Naive B cell (primary cell): ENCODE data around the gene KCNQ1. TPM values are rescaled to one million over a fixed set of nuclear protein-coding genes. Genes with fewer than 3 reads are reported as not detected.

ENCODE experiments used
- ATAC-seq, 2 donors: fragments of 150-1000 bp; cut with Tn5 transposase; 2 replicates each; pipeline ENCODE4 v1.10.0; 2021; ENCODE audit warnings: low read depth in 2 of 2, mild to moderate bottlenecking in 2 of 2, moderate library complexity in 2 of 2
- DNase-seq: peaks from one replicate; pipeline ENCODE4 v3.0.0; 2022
- H3K27ac Mint-ChIP-seq, 6 donors: one replicate each; pipeline ENCODE4 v1.8.0; 2020 to 2022; ENCODE audit warnings: mild to moderate bottlenecking in 6 of 6, mixed read lengths in 6 of 6, moderate library complexity in 5 of 6, inconsistent platforms in 2 of 6
- H3K27me3 Mint-ChIP-seq, 3 donors: one replicate each; pipeline ENCODE4 v1.8.0; 2021 to 2022; ENCODE audit warnings: mixed read lengths in 3 of 3, mild to moderate bottlenecking in 1 of 3
- H3K36me3 Mint-ChIP-seq, 2 donors: one replicate each; pipeline ENCODE4 v1.8.0; 2020 to 2022; ENCODE audit warnings: mixed read lengths in 2 of 2, inconsistent platforms in 1 of 2, mild to moderate bottlenecking in 1 of 2
- H3K4me1 Mint-ChIP-seq, 3 donors: one replicate each; pipeline ENCODE4 v1.8.0; 2020 to 2022; ENCODE audit warnings: mixed read lengths in 3 of 3, inconsistent platforms in 1 of 3, mild to moderate bottlenecking in 1 of 3, moderate library complexity in 1 of 3
- H3K4me3 Mint-ChIP-seq, 8 donors: one replicate each; pipeline ENCODE4 v1.8.0; 2020 to 2022; ENCODE audit warnings: mild to moderate bottlenecking in 8 of 8, mixed read lengths in 8 of 8, moderate library complexity in 8 of 8, inconsistent platforms in 2 of 8
- H3K9me3 Mint-ChIP-seq, 7 donors: one replicate each; pipeline ENCODE4 v1.8.0; 2020 to 2022; ENCODE audit warnings: mixed read lengths in 7 of 7, mild to moderate bottlenecking in 5 of 7, inconsistent platforms in 2 of 7, moderate library complexity in 1 of 7
- polyA plus RNA-seq, 6 donors: library from polyadenylated mRNA; unstranded; fragments of 300-500 nt; fragmentation: Illumina TruSeq; gene quantifications; one replicate each; pipeline ENCODE4 v1.2.3, GENCODE V29; 2021; ENCODE audit warnings: low read depth in 6 of 6

Gene KCNQ1
- polyA plus RNA-seq, 6 donors from 2014 or later: 9.3 to 22.6 (median 10.3) TPM

DNA sequence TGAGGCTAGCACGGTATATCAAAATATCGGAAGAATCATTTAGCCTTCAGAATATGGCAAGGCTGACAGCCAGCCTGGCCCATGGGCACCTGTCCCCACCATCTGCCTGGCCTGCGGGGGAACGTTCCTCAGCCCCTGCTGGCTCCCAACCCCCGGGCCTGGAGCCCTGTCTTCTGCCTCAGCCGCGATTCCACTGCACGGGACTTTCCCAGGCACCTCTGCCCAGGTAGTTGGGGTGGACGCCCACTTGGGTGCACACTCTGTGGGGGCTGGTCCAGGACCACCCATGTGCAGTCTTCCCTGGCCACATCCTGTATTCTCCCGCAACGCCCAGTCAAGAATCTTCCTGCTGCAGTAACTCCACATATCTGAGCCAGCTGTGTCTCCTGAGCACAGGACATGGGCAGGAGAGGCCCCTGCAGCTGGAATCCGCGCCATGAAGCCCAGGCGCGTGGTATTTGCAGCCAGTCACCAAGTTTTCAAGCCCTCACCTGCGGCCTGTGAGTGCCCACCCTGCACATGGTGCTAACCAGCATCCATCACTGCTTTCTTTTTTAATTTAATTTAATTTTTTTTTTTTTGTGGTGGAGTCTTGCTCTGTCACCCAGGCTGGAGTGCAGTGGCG, 77.9 kb downstream of the KCNQ1 start:
- Mint-ChIP-seq H3K4me3 (no peak overlapping the region), H3K27me3 (peaks cover 0 to 4% (median 0%) of the 10 kb centered on the region in 3 donors), H3K27ac (no peak overlapping the region), H3K9me3 (no peaks in the 10 kb centered on the region), H3K36me3 (no peaks in the 10 kb centered on the region), H3K4me1 (peaks cover 25 to 40% (median 32%) of the 10 kb centered on the region in 3 donors)
- DNase-seq (no peak), ATAC-seq (no peak)

DNA sequence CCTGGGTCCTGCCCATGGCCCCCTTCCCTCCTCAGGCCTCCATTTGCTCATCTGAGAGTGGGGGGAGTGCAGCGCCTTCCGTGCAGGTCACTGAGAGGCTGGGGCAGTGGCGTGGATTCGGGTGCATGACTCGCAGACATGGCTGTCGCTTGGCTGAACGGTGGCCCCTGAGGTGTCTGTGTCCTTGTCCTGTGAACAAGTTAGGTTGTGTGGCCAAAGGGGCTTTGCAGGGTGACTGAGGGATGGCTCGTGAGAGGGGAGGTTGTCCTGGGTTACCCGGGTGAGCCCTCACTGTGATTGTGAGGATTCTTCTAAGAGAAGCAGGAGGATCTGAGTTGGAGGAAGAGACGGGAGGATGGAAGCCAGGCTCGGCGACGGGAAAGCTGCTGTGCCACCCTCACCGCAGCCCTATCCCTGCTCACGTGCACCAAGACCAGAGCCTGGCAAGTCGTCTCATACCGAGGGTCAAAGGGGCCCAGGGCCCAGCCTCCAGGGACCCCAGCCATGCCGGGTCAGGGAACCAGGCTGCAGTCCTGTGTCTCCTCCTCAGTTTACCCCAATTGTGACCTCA, 79.1 kb downstream of the KCNQ1 start:
- no peak overlapping the region for H3K27ac Mint-ChIP-seq
- H3K4me3 Mint-ChIP-seq: peak overlapping the region in 1 of 8 donors; percentile 39
- no peaks in the 10 kb centered on the region for H3K9me3 Mint-ChIP-seq
- H3K36me3 Mint-ChIP-seq: no peaks in the 10 kb centered on the region
- peaks cover 27 to 41% (median 36%) of the 10 kb centered on the region in 3 donors for H3K4me1 Mint-ChIP-seq
- no peak for ATAC-seq
- peaks cover 0 to 4% (median 0%) of the 10 kb centered on the region in 3 donors for H3K27me3 Mint-ChIP-seq
- DNase-seq: no peak

GRCh38 chr11:2524446-2525165, 79.8 kb downstream of the KCNQ1 start:
- Mint-ChIP-seq H3K4me1 (peaks cover 27 to 41% (median 36%) of the 10 kb centered on the region in 3 donors), H3K27me3 (peaks cover 0 to 4% (median 0%) of the 10 kb centered on the region in 3 donors), H3K9me3 (no peaks in the 10 kb centered on the region), H3K36me3 (no peaks in the 10 kb centered on the region), H3K27ac (no peak overlapping the region), H3K4me3 (peak overlapping the region in 1 of 8 donors; percentile 56)
- no peak for DNase-seq
- no peak for ATAC-seq

- Mint-ChIP-seq H3K27ac (peak overlapping the region in 4 of 6 donors; percentile 17 to 79 (median 57)), H3K9me3 (no peaks in the 10 kb centered on the region), H3K27me3 (peaks cover 0 to 4% (median 0%) of the 10 kb centered on the region in 3 donors), H3K4me3 (peak overlapping the region in 7 of 8 donors; percentile 68 to 90 (median 84)), H3K36me3 (no peaks in the 10 kb centered on the region), H3K4me1 (peaks cover 27 to 41% (median 36%) of the 10 kb centered on the region in 3 donors)
- no peak for ATAC-seq
- no peak for DNase-seq
Measured at GRCh38 chr11:2525166-2525861, 80.5 kb downstream of the KCNQ1 start.

DNA sequence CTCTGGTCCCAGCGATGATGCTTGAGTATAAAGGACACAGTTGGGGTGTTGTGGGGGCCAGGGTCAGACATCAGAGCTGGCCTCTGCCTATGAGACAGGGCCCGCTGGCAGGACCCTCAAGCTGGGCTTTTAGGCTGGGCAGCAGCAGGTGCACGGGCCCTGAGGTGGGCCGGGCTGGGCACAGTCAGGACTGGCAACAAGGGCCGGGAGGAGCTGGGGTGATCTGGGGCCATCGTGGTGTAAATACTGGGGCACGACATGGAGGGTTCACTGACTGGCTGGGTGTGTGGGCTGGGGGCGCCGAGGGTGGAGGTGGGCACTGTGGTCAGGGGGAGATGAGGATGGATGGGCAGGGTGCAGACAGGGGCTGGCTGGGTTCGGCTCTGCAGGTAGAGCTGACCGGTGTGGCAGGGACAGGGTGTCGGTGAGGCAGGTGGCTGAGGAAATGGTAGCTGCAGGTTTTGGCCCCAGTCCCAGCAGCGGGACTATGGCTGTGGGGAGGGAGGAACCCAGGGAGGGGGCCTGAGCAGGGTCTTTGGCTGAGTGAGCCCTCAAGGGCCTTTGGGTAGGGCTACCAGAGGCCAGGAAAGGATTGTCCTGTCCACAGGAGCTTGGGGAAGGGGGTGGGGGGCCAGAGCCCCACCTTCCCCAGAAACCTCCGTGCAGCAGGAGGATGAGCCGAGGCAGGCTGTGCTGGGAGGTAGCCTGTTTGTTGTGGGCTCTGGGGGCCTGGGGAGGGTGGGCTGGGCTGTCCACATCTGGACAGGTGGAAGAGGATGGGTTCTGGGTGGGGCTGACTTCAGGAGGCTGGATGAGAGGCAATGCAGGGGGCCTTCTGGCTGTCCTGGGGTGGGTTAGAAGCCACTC, 81.4 kb downstream of the KCNQ1 start:
- H3K4me3 Mint-ChIP-seq: peak overlapping the region; percentile 76 to 90 (median 88)
- ATAC-seq: no peak
- peaks cover 25 to 41% (median 36%) of the 10 kb centered on the region in 3 donors for H3K4me1 Mint-ChIP-seq
- peak overlapping the region; percentile 17 to 90 (median 78) for H3K27ac Mint-ChIP-seq
- DNase-seq: no peak
- no peaks in the 10 kb centered on the region for H3K9me3 Mint-ChIP-seq
- H3K36me3 Mint-ChIP-seq: no peaks in the 10 kb centered on the region
- peaks cover 0 to 4% (median 0%) of the 10 kb centered on the region in 3 donors for H3K27me3 Mint-ChIP-seq

DNA sequence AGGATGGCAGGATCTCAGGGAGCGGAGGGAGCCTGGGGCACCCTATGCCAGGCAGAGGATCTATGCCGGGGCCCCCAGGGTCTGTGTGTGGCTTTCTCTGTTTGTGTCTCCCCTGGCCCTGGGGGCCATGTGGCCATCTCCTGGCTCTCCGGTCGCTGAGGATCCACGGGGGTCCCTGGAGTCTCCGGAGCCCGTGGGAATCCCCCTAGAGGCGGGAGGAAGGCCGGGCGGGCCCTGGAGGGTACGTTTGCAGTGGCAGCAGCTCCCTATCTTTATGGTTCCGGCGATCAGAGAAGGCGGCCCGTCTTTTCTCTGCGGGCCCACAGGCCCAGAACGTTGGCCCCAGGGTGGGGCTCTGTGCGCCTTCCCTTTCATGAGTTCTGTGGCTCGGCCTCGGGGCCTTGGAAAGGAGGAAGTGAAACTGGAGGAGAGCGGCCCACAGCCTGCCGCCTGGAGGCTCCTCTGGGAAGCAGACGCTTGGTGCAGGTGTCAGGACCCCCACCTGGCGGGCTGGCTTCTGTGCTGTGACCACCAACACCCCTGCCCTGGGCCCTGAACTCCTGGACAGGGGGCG, 82.1 kb downstream of the KCNQ1 start:
- DNase-seq (peak; percentile 79), ATAC-seq (peak; percentile 95 to 97)
- H3K9me3 Mint-ChIP-seq: no peaks in the 10 kb centered on the region
- H3K4me1 Mint-ChIP-seq: peaks cover 27 to 46% (median 36%) of the 10 kb centered on the region in 3 donors
- H3K36me3 Mint-ChIP-seq: no peaks in the 10 kb centered on the region
- peaks cover 0 to 4% (median 0%) of the 10 kb centered on the region in 3 donors for H3K27me3 Mint-ChIP-seq
- H3K4me3 Mint-ChIP-seq: peak overlapping the region; percentile 76 to 90 (median 88)
- H3K27ac Mint-ChIP-seq: peak overlapping the region; percentile 63 to 94 (median 86)

DNA sequence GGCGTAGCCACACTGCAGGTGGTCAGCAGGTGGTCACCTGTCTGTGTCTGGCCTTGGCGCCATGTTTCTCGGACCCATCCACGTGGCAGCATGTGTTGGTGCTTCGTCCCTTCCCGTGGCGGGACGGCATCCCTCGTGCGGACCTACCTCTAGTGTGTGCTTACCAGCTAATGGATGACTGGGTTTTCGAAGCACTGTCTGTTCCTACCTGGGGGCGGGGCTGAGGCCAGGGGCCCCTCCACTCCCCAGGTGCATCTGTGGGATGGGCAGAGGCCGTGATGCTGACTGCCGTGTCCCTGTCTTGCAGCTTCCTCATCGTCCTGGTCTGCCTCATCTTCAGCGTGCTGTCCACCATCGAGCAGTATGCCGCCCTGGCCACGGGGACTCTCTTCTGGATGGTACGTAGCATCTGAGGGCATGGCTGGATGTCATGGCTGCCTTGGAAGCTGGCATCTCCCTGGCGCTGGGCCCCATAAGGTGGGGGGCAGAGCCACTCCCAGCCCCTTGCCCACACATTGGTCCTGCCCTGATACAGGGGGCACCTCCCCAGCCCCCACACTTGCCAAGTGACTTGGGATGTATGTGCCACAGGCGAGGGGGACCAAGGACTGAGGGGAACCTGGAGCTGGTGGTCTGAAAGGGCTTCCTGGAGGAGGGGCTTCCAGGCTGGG, 82.9 kb downstream of the KCNQ1 start:
- Mint-ChIP-seq H3K36me3 (no peaks in the 10 kb centered on the region), H3K27me3 (peaks cover 0 to 9% (median 1%) of the 10 kb centered on the region in 3 donors), H3K27ac (peak overlapping the region in 2 of 6 donors; percentile 70 to 85), H3K4me1 (peaks cover 32 to 53% (median 42%) of the 10 kb centered on the region in 3 donors), H3K9me3 (no peaks in the 10 kb centered on the region), H3K4me3 (peak overlapping the region in 1 of 8 donors; percentile 19)
- no peak for ATAC-seq
- DNase-seq: no peak

DNA sequence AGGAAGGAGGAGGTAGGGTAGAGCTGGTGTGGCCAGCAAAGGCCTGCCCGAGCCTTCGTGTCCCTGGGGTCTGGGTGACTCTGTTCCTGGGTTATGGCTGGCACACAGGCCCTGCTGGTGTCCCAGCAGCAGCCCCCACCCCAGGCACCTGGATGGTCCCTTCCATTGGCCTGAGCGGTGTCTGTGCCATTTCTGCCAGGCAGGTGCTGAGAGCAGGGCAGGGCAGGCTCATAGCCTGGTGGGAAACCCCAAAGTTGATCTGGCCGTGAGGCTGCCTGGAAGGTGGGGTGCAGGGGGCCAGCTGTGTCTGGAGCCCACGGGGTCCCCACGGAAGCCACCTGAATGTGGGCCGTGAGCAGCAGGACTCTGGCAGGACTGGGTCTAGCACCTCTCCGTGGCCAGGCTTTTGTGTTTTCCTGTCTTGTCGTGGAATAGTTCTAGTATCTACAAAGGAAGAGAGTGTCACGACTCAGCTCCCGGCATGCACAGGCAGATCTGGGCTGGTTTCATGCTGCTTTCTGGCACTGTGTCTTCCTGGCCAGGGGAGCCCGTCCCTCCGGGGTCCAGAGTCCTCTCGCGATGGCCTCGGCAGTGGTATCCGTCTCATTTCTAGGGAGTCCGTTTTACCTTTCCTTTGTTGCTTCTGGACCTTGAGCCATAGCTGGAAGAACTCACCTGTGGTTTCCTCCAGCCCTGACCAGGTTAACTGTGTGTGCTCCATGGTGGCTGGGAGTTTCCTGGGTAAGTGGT, 83.7 kb downstream of the KCNQ1 start:
- Mint-ChIP-seq H3K4me1 (peaks cover 39 to 60% (median 49%) of the 10 kb centered on the region in 3 donors), H3K27ac (peak overlapping the region in 2 of 6 donors; percentile 12 to 26), H3K36me3 (no peaks in the 10 kb centered on the region), H3K9me3 (no peaks in the 10 kb centered on the region), H3K4me3 (peak overlapping the region in 2 of 8 donors; percentile 1 to 16), H3K27me3 (peaks cover 0 to 16% (median 4%) of the 10 kb centered on the region in 3 donors)
- no peak for DNase-seq
- no peak for ATAC-seq

GRCh38 chr11:2529173-2529572, 84.4 kb downstream of the KCNQ1 start:
- DNase-seq (no peak), ATAC-seq (no peak)
- peaks cover 0 to 20% (median 4%) of the 10 kb centered on the region in 3 donors for H3K27me3 Mint-ChIP-seq
- peak overlapping the region in 1 of 6 donors; percentile 56 for H3K27ac Mint-ChIP-seq
- H3K4me1 Mint-ChIP-seq: peaks cover 39 to 60% (median 52%) of the 10 kb centered on the region in 3 donors
- H3K4me3 Mint-ChIP-seq: no peak overlapping the region
- no peaks in the 10 kb centered on the region for H3K9me3 Mint-ChIP-seq
- H3K36me3 Mint-ChIP-seq: no peaks in the 10 kb centered on the region

- ATAC-seq (no peak), DNase-seq (no peak)
- no peak overlapping the region for H3K4me3 Mint-ChIP-seq
- peaks cover 0 to 22% (median 4%) of the 10 kb centered on the region in 3 donors for H3K27me3 Mint-ChIP-seq
- peaks cover 39 to 60% (median 51%) of the 10 kb centered on the region in 3 donors for H3K4me1 Mint-ChIP-seq
- H3K27ac Mint-ChIP-seq: no peak overlapping the region
- no peaks in the 10 kb centered on the region for H3K9me3 Mint-ChIP-seq
- H3K36me3 Mint-ChIP-seq: no peaks in the 10 kb centered on the region
Measured at GRCh38 chr11:2529636-2530035, 84.8 kb downstream of the KCNQ1 start.

- peaks cover 38 to 54% (median 44%) of the 10 kb centered on the region in 3 donors for H3K4me1 Mint-ChIP-seq
- H3K27ac Mint-ChIP-seq: no peak overlapping the region
Measured at GRCh38 chr11:2530131-2530854, 85.5 kb downstream of the KCNQ1 start.

More at GRCh38 chr11:2530131-2530854, 85.5 kb downstream of the KCNQ1 start:
- ATAC-seq: no peak
- DNase-seq: no peak
- Mint-ChIP-seq H3K9me3 (no peaks in the 10 kb centered on the region), H3K27me3 (peaks cover 0 to 23% (median 4%) of the 10 kb centered on the region in 3 donors), H3K36me3 (no peaks in the 10 kb centered on the region), H3K4me3 (no peak overlapping the region)
